ENCODE results near the gene ARHGAP29.

- TF ChIP-seq, protein P1, sequence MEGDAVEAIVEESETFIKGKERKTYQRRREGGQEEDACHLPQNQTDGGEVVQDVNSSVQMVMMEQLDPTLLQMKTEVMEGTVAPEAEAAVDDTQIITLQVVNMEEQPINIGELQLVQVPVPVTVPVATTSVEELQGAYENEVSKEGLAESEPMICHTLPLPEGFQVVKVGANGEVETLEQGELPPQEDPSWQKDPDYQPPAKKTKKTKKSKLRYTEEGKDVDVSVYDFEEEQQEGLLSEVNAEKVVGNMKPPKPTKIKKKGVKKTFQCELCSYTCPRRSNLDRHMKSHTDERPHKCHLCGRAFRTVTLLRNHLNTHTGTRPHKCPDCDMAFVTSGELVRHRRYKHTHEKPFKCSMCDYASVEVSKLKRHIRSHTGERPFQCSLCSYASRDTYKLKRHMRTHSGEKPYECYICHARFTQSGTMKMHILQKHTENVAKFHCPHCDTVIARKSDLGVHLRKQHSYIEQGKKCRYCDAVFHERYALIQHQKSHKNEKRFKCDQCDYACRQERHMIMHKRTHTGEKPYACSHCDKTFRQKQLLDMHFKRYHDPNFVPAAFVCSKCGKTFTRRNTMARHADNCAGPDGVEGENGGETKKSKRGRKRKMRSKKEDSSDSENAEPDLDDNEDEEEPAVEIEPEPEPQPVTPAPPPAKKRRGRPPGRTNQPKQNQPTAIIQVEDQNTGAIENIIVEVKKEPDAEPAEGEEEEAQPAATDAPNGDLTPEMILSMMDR (IDR thresholded peaks at IDR 0.05) = no peak
- TF ChIP-seq POLR2AphosphoS5 (IDR thresholded peaks at IDR 0.05; ENCODE audit: insufficient read depth in 1 of 2, low read depth in 1 of 2) (no peak), POLR2A (IDR thresholded peaks at IDR 0.05) (no peak)
These were observed 50.4 kb downstream of the ARHGAP29 start for GRCh38 chr1:94186946-94187345.

Measured in vagina (tissue), 2 donors.